Mucosa of descending colon (tissue), 3 donors: Measurements from ENCODE around the gene DLAT. TPM values are rescaled to one million over a fixed set of nuclear protein-coding genes. Genes with fewer than 3 reads are reported as not detected.
"Not testable (repeated sequence)": the region's sequence is repeated elsewhere in the genome, so short reads cannot be mapped to it uniquely, and the experiment has no call there.

ENCODE experiments used
- ATAC-seq: fragments of 200-7000 bp; cut with Tn5 transposase; one replicate; pipeline ENCODE4 v1.9.1; 2020; ENCODE audit warnings: mild to moderate bottlenecking, moderate library complexity
- DNase-seq, 3 donors: peaks; one replicate each; pipeline ENCODE4 v3.0.0-alpha.2; 2020
- H3K36me3 ChIP-seq: fragments of 200-600 bp; one replicate; pipeline ENCODE4 v1.8.0; 2021; ENCODE audit warnings: low read depth, mild to moderate bottlenecking
- H3K4me1 ChIP-seq: fragments of 200-600 bp; one replicate; pipeline ENCODE4 v1.8.0; 2021; ENCODE audit warnings: low read depth, mild to moderate bottlenecking
- H3K4me3 ChIP-seq: fragments of 200-600 bp; one replicate; pipeline ENCODE4 v1.8.0; 2021; ENCODE audit warnings: mild to moderate bottlenecking
- H3K9me3 ChIP-seq: fragments of 200-600 bp; one replicate; pipeline ENCODE4 v1.8.0; 2021; ENCODE audit warnings: mild to moderate bottlenecking
- intact Hi-C, 2 donors: fragments of 100-400 bp; cut with DNase I in 1 of 2; cut with micrococcal nuclease in 1 of 2; formaldehyde crosslinking; loops; one replicate each; pipeline versions ENCODE4 v1.11.0 to v1.11.1; 2022; cut with DNase I, micrococcal nuclease
- total RNA-seq, 3 donors: library from RNA; stranded (reverse); fragmentation: NEBNext Ultra II Directional in 2 of 3; extraction: Animal tissue kit (Norgen Biotek cat#: 25700) in 2 of 3; gene quantifications; one replicate each; pipeline versions ENCODE4 v1.2.1 to v1.2.4, GENCODE V29; 2021 to 2023
- TF ChIP-seq, protein P1 (sequence below): fragments of 200-600 bp; IDR thresholded peaks from one replicate; pipeline ENCODE4 v1.8.0; 2022; ENCODE audit warnings: antibody characterized with exemption, mild to moderate bottlenecking
- donor health status: DM: no; HTN: no; CAD: no; lungs with moderate emphysema.
- donor health status: DM: no; HTN: no; CAD: no.
- donor health status: DM: no; HTN: yes; CAD: no.

DLAT gene
- total RNA-seq, 3 donors from 2014 or later, result 51.1 to 54.2 (median 51.4) TPM

DNA sequence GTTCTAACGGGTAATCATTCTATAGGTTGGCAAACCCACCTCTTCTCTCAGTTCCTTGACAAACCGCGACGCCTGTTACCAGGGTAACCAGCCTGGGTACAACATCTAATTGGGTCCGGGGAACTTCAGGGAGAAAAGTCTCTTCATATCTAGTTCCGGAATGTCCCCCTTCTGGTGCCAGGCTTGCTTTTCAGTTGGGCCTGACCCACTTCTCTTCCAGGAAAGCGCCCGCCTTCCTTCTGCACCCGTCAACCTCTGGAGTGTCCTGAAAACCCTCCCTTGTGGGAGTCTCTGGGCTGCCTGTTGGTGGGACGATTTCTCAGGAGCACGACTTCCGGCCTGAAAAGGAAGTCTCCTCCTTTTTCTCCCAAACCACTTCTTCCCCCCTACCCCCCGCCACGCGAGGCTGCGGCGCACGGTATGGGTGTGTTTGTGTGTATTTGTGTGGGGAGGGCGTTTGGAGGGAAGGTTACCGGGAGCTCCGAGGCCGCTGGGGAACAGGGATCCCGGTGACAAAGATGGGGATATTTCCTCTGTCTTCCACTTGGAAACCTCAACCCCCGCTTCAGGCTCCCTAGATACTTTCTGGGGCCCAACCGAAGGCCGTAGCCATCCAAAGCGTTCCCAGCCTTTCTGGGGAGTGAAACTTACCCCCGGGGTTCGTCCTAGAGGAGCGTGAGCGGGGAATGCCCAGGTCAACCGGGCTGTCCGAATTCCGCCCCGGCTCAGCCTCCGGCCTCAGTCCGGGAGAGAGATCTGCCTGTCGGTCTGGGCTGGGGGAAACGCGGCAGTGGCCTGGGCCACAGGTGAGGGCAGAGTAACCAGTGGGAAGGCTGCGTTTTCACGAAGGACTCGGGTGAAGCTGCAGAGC, 49.0 kb downstream of the DLAT start, which contains the start of the genes NKAPD1 and PIH1D2:
Gene NKAPD1 (plus strand): TSS at position 359 of the 871 bp plus-strand sequence. CDS start 1,276 bp downstream, outside the sequence.
Gene PIH1D2 (minus strand): TSS at position 77 of the 871 bp plus-strand sequence. CDS start 843 bp downstream, outside the sequence.
- intact Hi-C loops, result no loop called here
- TF ChIP-seq, protein P1, sequence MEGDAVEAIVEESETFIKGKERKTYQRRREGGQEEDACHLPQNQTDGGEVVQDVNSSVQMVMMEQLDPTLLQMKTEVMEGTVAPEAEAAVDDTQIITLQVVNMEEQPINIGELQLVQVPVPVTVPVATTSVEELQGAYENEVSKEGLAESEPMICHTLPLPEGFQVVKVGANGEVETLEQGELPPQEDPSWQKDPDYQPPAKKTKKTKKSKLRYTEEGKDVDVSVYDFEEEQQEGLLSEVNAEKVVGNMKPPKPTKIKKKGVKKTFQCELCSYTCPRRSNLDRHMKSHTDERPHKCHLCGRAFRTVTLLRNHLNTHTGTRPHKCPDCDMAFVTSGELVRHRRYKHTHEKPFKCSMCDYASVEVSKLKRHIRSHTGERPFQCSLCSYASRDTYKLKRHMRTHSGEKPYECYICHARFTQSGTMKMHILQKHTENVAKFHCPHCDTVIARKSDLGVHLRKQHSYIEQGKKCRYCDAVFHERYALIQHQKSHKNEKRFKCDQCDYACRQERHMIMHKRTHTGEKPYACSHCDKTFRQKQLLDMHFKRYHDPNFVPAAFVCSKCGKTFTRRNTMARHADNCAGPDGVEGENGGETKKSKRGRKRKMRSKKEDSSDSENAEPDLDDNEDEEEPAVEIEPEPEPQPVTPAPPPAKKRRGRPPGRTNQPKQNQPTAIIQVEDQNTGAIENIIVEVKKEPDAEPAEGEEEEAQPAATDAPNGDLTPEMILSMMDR, result no peak
- Histone ChIP-seq H3K4me1 (peaks cover 17% of the 10 kb centered on the region), H3K9me3 (no peaks in the 10 kb centered on the region), H3K36me3 (no peaks in the 10 kb centered on the region), H3K4me3 (peak within 1 kb of the TSS; percentile 48)
- ATAC-seq, result peak; percentile 95
- DNase-seq, result peak; percentile 77 to 86 (median 84)

DNA sequence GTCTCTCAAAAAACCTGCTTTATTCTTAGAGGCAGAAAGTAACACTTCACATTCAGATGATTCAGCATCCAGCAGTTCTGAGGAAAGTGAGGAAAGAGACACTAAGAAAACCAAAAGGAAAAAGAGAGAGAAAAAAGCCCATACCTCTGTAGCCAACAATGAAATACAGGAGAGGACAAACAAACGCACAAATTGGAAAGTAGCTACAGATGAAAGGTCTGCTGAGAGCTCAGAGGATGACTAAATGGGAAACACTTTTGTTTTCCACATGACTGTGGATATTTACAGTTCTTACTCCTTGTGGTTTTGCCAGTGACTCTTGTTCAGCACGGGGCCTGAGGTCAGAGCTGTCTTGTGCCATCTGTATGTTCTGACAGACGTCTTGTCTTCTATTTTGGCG, 57.5 kb downstream of the DLAT start:
- no peaks in the 10 kb centered on the region for H3K36me3 ChIP-seq
- TF ChIP-seq, protein P1, result no peak
- H3K9me3 ChIP-seq, result no peaks in the 10 kb centered on the region
- no peak overlapping the region for H3K4me3 ChIP-seq
- DNase-seq, result no peak
- ATAC-seq, result no peak
- peaks cover 9% of the 10 kb centered on the region for H3K4me1 ChIP-seq
- intact Hi-C loops, result no loop called here

GRCh38 chr11:112085822-112086421, 60.7 kb downstream of the DLAT start:
- no peaks in the 10 kb centered on the region for H3K9me3 ChIP-seq
- peak; percentile 69 for ATAC-seq
- intact Hi-C loops, result no loop called here
- H3K4me3 ChIP-seq, result peak overlapping the region; percentile 67
- peaks cover 17% of the 10 kb centered on the region for H3K4me1 ChIP-seq
- TF ChIP-seq, protein P1, result no peak
- H3K36me3 ChIP-seq, result peaks cover 8% of the 10 kb centered on the region
- DNase-seq, result peak in 1 of 3 donors; percentile 48

DNA sequence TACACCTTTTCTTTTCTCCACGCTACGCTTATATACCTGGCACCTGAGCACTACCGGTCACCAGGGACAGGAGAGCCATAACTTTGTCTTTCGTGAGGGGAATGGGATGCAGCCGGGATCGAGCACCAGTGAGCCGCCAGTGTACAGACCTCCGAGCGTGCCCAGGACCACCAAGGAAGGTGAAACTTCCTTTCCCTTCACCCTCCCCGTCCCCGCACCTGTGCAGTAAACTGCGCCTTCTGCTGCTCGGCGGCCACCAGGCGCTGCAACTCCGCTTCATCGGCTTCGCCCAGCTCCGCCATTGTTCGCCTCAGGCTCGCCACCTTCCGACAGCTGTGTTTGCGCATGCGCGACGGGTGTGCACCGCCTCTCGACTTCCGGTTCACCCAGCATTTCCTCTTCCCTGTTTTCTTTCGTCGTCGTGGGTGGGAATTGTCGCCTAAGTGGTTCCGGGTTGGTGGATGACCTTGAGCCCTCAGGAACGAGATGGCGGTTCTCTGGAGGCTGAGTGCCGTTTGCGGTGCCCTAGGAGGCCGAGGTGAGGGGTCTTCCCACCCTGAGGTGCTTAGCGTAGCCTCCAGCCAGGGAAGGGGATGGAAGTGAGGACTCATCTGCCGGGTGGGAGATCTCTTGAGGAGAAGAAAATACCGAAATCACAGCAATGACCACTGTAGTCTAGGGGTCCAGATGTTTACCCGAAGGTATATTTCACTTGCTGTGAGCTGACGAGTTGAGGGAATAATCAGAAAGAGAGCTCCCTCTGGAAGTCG, 61.4 kb downstream of the DLAT start, which contains the start of the genes SDHD and TIMM8B:
Gene SDHD (plus strand): TSS at position 452 of the 770 bp plus-strand sequence. CDS start 35 bp downstream, at position 487.
Gene TIMM8B (minus strand): TSS at position 335 of the 770 bp plus-strand sequence. CDS start 33 bp downstream, at position 302.
- TF ChIP-seq, protein P1, result no peak
- H3K4me1 ChIP-seq, result peaks cover 17% of the 10 kb centered on the region
- intact Hi-C loops, result no loop called here
- ATAC-seq (peak; percentile 99), DNase-seq (peak; percentile 95 to 96 (median 96))
- peaks cover 8% of the 10 kb centered on the region for H3K36me3 ChIP-seq
- peak within 1 kb of the TSS; percentile 67 for H3K4me3 ChIP-seq
- H3K9me3 ChIP-seq, result no peaks in the 10 kb centered on the region

- Histone ChIP-seq H3K4me1 (peaks cover 17% of the 10 kb centered on the region), H3K36me3 (peaks cover 8% of the 10 kb centered on the region), H3K4me3 (peak overlapping the region; percentile 67), H3K9me3 (no peaks in the 10 kb centered on the region)
- TF ChIP-seq, protein P1, result no peak
- ATAC-seq (peak; percentile 9), DNase-seq (peak in 1 of 3 donors; percentile 9)
- intact Hi-C loops, result no loop called here
Measured at GRCh38 chr11:112087212-112087611, 62.0 kb downstream of the DLAT start.

- DNase-seq, ATAC-seq, H3K4me3 ChIP-seq, H3K9me3 ChIP-seq, H3K36me3 ChIP-seq, intact Hi-C loops, H3K4me1 ChIP-seq: not testable (repeated sequence)
Measured at GRCh38 chr11:112095302-112095701, 70.1 kb downstream of the DLAT start.
